GM12878 (cell line): ENCODE results near the gene GNB3. TPM values are rescaled to one million over a fixed set of nuclear protein-coding genes. Genes with fewer than 3 reads are reported as not detected.

Experiments used
- ATAC-seq: fragments of 200-7000 bp; cut with Tn5 transposase; 3 replicates; pipeline ENCODE4 v1.9.1; 2020; ENCODE audit warnings: mild to moderate bottlenecking, moderate library complexity
- BruUV-seq: library from RNA; stranded (reverse); fragments of 400-500 nt; replicated peaks from 2 replicates; lab custom pipeline; 2021; lab: Mats Ljungman, UMichigan
- CTCF ChIA-PET: fragments of 300-600 bp; sonication (Branson Sonifier 250); formaldehyde crosslinking; extraction: SDS; loops from one replicate; lab custom pipeline; 2021; ENCODE audit warnings: inconsistent platforms; lab: Yijun Ruan, JAX
- POLR2A ChIA-PET: fragments of 350-600 bp; formaldehyde crosslinking; extraction: SDS; loops from one replicate; lab custom pipeline; 2021; ENCODE audit warnings: inconsistent platforms; lab: Charles Lee
- RAD21 ChIA-PET: fragments of 300-600 bp; sonication (Branson Sonifier 250); formaldehyde crosslinking; loops from one replicate; lab custom pipeline; 2023; ENCODE audit warnings: antibody characterized with exemption; ENCODE audit not compliant: unreplicated experiment; lab: Charles Lee
- SMC1A ChIA-PET: fragments of 300-600 bp; sonication (Branson Sonifier 250); formaldehyde crosslinking; loops from one replicate; lab custom pipeline; 2023; ENCODE audit not compliant: unreplicated experiment, uncharacterized antibody; lab: Charles Lee
- DNase-seq: peaks from one replicate; pipeline ENCODE4 v3.0.0-alpha.2; 2011; ENCODE audit warnings: low read depth, low spot score
- FAIRE-seq: peaks from 3 replicates; lab custom pipeline; 2011; peaks lifted over from hg19 to GRCh38; lab: Jason Lieb, UNC
- H2AFZ ChIP-seq: 2 replicates; pipeline ENCODE4 v1.6.0; 2011; ENCODE audit warnings: low read depth, low read length, control low read depth; ENCODE audit not compliant: control insufficient read depth
- H3K27ac ChIP-seq: 2 replicates; pipeline ENCODE4 v1.5.1; 2011; ENCODE audit warnings: control low read depth; ENCODE audit not compliant: control insufficient read depth, insufficient read depth
- H3K27me3 ChIP-seq, 2 experiments: replicated peaks in 1 of 2; 2 replicates each; pipeline versions ENCODE4 v1.6.0 to v1.6.1; 2011; ENCODE audit warnings: low read length in 1 of 2; ENCODE audit not compliant: control insufficient read depth in 2 of 2, insufficient read depth in 2 of 2
- H3K36me3 ChIP-seq, 2 experiments: 2 replicates each; pipeline ENCODE4 v1.5.1; 2011; ENCODE audit warnings: low read length in 1 of 2; ENCODE audit not compliant: control insufficient read depth in 2 of 2, insufficient read depth in 2 of 2
- H3K4me1 ChIP-seq: 2 replicates; pipeline ENCODE4 v1.6.1; 2011; ENCODE audit warnings: mild to moderate bottlenecking, low read length, moderate library complexity, mixed read lengths; ENCODE audit not compliant: control insufficient read depth, insufficient read depth
- H3K4me2 ChIP-seq: 2 replicates; pipeline ENCODE4 v1.6.0; 2011; ENCODE audit warnings: control low read depth; ENCODE audit not compliant: control insufficient read depth, insufficient read depth
- H3K4me3 ChIP-seq: fragments of 200-600 bp; sonication (generic); 2 replicates; pipeline ENCODE4 v1.5.1; 2016
- H3K79me2 ChIP-seq: 2 replicates; pipeline ENCODE4 v1.6.0; 2011; ENCODE audit warnings: low read length; ENCODE audit not compliant: control insufficient read depth, insufficient read depth
- H3K9ac ChIP-seq: 2 replicates; pipeline ENCODE4 v1.8.0; 2011; ENCODE audit warnings: low read length, control low read depth, mixed read lengths; ENCODE audit not compliant: control insufficient read depth, insufficient read depth
- H3K9me3 ChIP-seq: replicated peaks from 3 replicates; pipeline ENCODE4 v1.5.1; 2011; ENCODE audit warnings: mild to moderate bottlenecking, low read length; ENCODE audit not compliant: control insufficient read depth, insufficient read depth
- H4K20me1 ChIP-seq: 2 replicates; pipeline ENCODE4 v1.6.0; 2011; ENCODE audit not compliant: control insufficient read depth, insufficient read depth
- BMI1 ChIP-seq: fragments of 450-650 bp; IDR thresholded peaks from 2 replicates; pipeline ENCODE4 v1.6.1; 2016; ENCODE audit warnings: mild to moderate bottlenecking, moderate library complexity, borderline replicate concordance
- CBX5 ChIP-seq: sonication (generic); IDR thresholded peaks from 2 replicates; pipeline ENCODE4 v1.6.1; 2016; ENCODE audit warnings: low read depth, moderate library complexity, mild to moderate bottlenecking, inconsistent platforms
- CREM ChIP-seq: IDR thresholded peaks from 2 replicates; pipeline ENCODE4 v1.6.1; 2014; ENCODE audit warnings: antibody characterized with exemption, low read depth
- EZH2 ChIP-seq: IDR thresholded peaks from 2 replicates; pipeline ENCODE4 v1.6.1; 2012; ENCODE audit warnings: low read depth, mild to moderate bottlenecking, control low read depth, inconsistent platforms, low read length, borderline replicate concordance; ENCODE audit not compliant: control insufficient read depth
- GABPA ChIP-seq: IDR thresholded peaks from 2 replicates; pipeline ENCODE4 v1.6.1; 2014; ENCODE audit warnings: antibody characterized with exemption, low read depth, mild to moderate bottlenecking, inconsistent platforms
- IRF4 ChIP-seq: IDR thresholded peaks from 2 replicates; pipeline ENCODE4 v1.6.1; 2011; ENCODE audit warnings: low read depth, low read length
- KAT2A ChIP-seq: conservative IDR thresholded peaks from 2 replicates; pipeline ENCODE4 v1.6.1; 2011; ENCODE audit warnings: low read depth, low read length; ENCODE audit not compliant: control insufficient read depth
- MTA3 ChIP-seq: IDR thresholded peaks from 2 replicates; pipeline ENCODE4 v1.6.1; 2012; ENCODE audit warnings: low read length, inconsistent platforms, borderline replicate concordance
- MXI1 ChIP-seq: fragments of 150-350 bp; IDR thresholded peaks from 2 replicates; pipeline ENCODE4 v1.6.1; 2011; ENCODE audit warnings: low read depth, mild to moderate bottlenecking, inconsistent platforms, low read length, improper control_type of control experiment
- MYC ChIP-seq: IDR thresholded peaks from 2 replicates; pipeline ENCODE4 v1.6.1; 2011; ENCODE audit warnings: mild to moderate bottlenecking, low read length, moderate library complexity, inconsistent platforms; ENCODE audit not compliant: insufficient read depth, insufficient replicate concordance, insufficient read length, severe bottlenecking
- NBN ChIP-seq: fragments of 450-650 bp; IDR thresholded peaks from 2 replicates; pipeline ENCODE4 v1.6.1; 2016
- RBBP5 ChIP-seq: fragments of 200-600 bp; sonication (generic); conservative IDR thresholded peaks from 2 replicates; pipeline ENCODE4 v1.6.1; 2016
- RFX5 ChIP-seq: IDR thresholded peaks from 2 replicates; pipeline ENCODE4 v1.6.1; 2011; ENCODE audit warnings: low read depth, low read length, improper control_type of control experiment
- TBL1XR1 ChIP-seq: IDR thresholded peaks from 2 replicates; pipeline ENCODE4 v1.6.1; 2012; ENCODE audit warnings: low read depth, low read length, improper control_type of control experiment
- ZNF384 ChIP-seq: IDR thresholded peaks from 2 replicates; pipeline ENCODE4 v1.6.1; 2012; ENCODE audit warnings: low read depth, mild to moderate bottlenecking, low read length, improper control_type of control experiment, borderline replicate concordance
- WGBS: methylation state at CpG from one replicate; pipeline ENCODE4 v1.1.6; 2016; ENCODE audit warnings: low lambda C conversion rate; ENCODE audit not compliant: insufficient replicate concordance, insufficient coverage; ENCODE audit errors: missing lambda C conversion rate; 5-methylcytosine and 5-hydroxymethylcytosine counted together
- in situ Hi-C: fragments of 300-500 bp; cut with MboI; formaldehyde crosslinking; loops from 9 replicates; pipeline ENCODE4 v1.14.3; 2018; ENCODE audit warnings: mixed read lengths
- intact Hi-C: fragments of 100-400 bp; cut with micrococcal nuclease; formaldehyde crosslinking; loops from one replicate; pipeline ENCODE4 v1.14.2; 2022; ENCODE audit not compliant: unreplicated experiment
- polyA plus RNA-seq, 11 experiments: library from polyadenylated mRNA; depleted of rRNA in 4 of 11; unstranded in 6 of 11; stranded (reverse) in 5 of 11; fragments of >200 nt; fragmentation: Nextera tagmentation in 4 of 11; fragmentation: Illumina TruSeq in 1 of 11; extraction: Ambion mirVana in 4 of 11; extraction: Trizol in 1 of 11; gene quantifications; 1 replicate in 1 of 11; 2 replicates in 10 of 11; pipeline versions ENCODE4 v1.2.1 to v1.2.3, GENCODE V29; 2011 to 2016; ENCODE audit warnings: inconsistent platforms in 2 of 11, missing spikeins in 2 of 11, low read depth in 1 of 11
- total RNA-seq, 4 experiments: library from RNA; depleted of rRNA in 3 of 4; stranded (reverse); fragments of >200 nt in 3 of 4; fragmentation: Illumina TruSeq in 1 of 4; extraction: Trizol in 1 of 4; gene quantifications; 2 replicates each; pipeline versions ENCODE4 v1.2.1 to v1.2.3, GENCODE V29; 2013 to 2021
- TF ChIP-seq, protein P1 (sequence below): fragments of 150-350 bp; IDR thresholded peaks from 2 replicates; pipeline ENCODE4 v1.6.1; 2014; ENCODE audit warnings: mild to moderate bottlenecking, low read depth, low read length
- TF ChIP-seq, protein P2 (sequence below): IDR thresholded peaks from 2 replicates; pipeline ENCODE4 v1.6.1; 2011; ENCODE audit warnings: borderline replicate concordance, low read depth, mild to moderate bottlenecking, moderate library complexity, low read length; ENCODE audit not compliant: insufficient read depth, poor library complexity, severe bottlenecking

The GNB3 gene
- total and polyA plus RNA-seq, 10 of the 15 experiments (the other 5 are each of a cell fraction or from before 2014, with no cell fraction given) = 0.05 to 1.1 (median 0.36) TPM

DNA sequence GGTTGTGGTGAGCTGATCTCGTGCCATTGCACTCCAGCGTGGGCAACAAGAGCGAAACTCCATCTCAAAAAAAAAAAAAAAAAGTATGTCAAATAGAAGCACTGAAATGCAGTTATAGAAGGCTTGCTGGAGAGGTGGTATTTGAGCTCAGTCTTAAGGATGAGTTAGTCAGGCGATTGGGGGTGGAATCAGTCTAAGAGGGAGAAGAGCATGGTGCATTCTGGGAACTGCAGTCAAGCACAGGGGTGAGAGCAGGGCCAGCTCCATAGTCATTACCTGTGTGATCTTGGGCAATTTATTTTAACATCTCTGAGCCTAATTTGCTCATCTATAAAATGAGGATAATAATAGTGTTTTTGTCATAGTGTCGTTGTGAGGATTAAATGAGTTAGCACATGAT, 5.9 kb upstream of the GNB3 start:
- TF ChIP-seq CBX5 = no peak
- no peak for TF ChIP-seq MXI1
- no peak for TF ChIP-seq MYC
- TF ChIP-seq NBN = no peak
- no peak for TF ChIP-seq MTA3
- no peak for TF ChIP-seq BMI1
- no peak for TF ChIP-seq CREM
- TF ChIP-seq RBBP5 = no peak
- TF ChIP-seq ZNF384 = no peak
- TF ChIP-seq, protein P1, sequence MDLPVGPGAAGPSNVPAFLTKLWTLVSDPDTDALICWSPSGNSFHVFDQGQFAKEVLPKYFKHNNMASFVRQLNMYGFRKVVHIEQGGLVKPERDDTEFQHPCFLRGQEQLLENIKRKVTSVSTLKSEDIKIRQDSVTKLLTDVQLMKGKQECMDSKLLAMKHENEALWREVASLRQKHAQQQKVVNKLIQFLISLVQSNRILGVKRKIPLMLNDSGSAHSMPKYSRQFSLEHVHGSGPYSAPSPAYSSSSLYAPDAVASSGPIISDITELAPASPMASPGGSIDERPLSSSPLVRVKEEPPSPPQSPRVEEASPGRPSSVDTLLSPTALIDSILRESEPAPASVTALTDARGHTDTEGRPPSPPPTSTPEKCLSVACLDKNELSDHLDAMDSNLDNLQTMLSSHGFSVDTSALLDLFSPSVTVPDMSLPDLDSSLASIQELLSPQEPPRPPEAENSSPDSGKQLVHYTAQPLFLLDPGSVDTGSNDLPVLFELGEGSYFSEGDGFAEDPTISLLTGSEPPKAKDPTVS = no peak
- no peak for TF ChIP-seq GABPA
- no peak for TF ChIP-seq KAT2A
- TF ChIP-seq, protein P2, sequence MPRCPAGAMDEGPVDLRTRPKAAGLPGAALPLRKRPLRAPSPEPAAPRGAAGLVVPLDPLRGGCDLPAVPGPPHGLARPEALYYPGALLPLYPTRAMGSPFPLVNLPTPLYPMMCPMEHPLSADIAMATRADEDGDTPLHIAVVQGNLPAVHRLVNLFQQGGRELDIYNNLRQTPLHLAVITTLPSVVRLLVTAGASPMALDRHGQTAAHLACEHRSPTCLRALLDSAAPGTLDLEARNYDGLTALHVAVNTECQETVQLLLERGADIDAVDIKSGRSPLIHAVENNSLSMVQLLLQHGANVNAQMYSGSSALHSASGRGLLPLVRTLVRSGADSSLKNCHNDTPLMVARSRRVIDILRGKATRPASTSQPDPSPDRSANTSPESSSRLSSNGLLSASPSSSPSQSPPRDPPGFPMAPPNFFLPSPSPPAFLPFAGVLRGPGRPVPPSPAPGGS = no peak
- TF ChIP-seq RFX5 = no peak
- TF ChIP-seq TBL1XR1 = no peak
- no peak for TF ChIP-seq IRF4
- TF ChIP-seq EZH2 = no peak
- no peak for ATAC-seq
- Histone ChIP-seq H3K4me1 (peaks cover 4% of the 10 kb centered on the region), H3K79me2 (no peaks in the 10 kb centered on the region), H3K4me2 (no peak overlapping the region), H4K20me1 (no peaks in the 10 kb centered on the region), H3K9ac (no peak overlapping the region), H3K9me3 (no peaks in the 10 kb centered on the region), H3K36me3 (no peaks in the 10 kb centered on the region), H3K27me3 (peaks cover 1 to 8% of the 10 kb centered on the region in 2 experiments), H2AFZ (no peak overlapping the region), H3K27ac (no peak overlapping the region), H3K4me3 (no peak overlapping the region)
- intact Hi-C loops (no loop called here), in situ Hi-C loops (no loop called here)
- ChIA-PET POLR2A (interaction anchor here (0.7 to 1.0 kb wide), 4 partner anchors 10 to 81 kb away, joined by 3 to 5 read pairs (median 3); partner anchors contain the start of genes CDCA3 and MLF2), SMC1A (interaction anchor here (0.7 to 5.8 kb wide), 8 partner anchors 9 to 137 kb away, joined by 3 to 35 read pairs (median 4); partner anchors contain the start of genes CDCA3 and MLF2), RAD21 (interaction anchor here (1.2 to 2.1 kb wide), 5 partner anchors 17 to 102 kb away, joined by 3 to 11 read pairs (median 4); partner anchors contain the start of genes MLF2 and USP5), CTCF (interaction anchor here (0.8 to 6.8 kb wide), 22 partner anchors 9 to 200 kb away, joined by 3 to 72 read pairs (median 5); partner anchors contain the start of genes CDCA3, COPS7A, MLF2 and PTMS)
- 48% methylated on average over 5 of the region's 5 CpGs for WGBS
- no peak for DNase-seq
- no TSS peak for BruUV-seq
- FAIRE-seq = no peak
